ENCODE results near the gene KANK4. TPM values are rescaled to one million over a fixed set of nuclear protein-coding genes. Genes with fewer than 3 reads are reported as not detected.

KANK4 gene
- total RNA-seq, 4 donors from 2014 or later: 1.3 to 2.7 (median 1.7) TPM

DNA sequence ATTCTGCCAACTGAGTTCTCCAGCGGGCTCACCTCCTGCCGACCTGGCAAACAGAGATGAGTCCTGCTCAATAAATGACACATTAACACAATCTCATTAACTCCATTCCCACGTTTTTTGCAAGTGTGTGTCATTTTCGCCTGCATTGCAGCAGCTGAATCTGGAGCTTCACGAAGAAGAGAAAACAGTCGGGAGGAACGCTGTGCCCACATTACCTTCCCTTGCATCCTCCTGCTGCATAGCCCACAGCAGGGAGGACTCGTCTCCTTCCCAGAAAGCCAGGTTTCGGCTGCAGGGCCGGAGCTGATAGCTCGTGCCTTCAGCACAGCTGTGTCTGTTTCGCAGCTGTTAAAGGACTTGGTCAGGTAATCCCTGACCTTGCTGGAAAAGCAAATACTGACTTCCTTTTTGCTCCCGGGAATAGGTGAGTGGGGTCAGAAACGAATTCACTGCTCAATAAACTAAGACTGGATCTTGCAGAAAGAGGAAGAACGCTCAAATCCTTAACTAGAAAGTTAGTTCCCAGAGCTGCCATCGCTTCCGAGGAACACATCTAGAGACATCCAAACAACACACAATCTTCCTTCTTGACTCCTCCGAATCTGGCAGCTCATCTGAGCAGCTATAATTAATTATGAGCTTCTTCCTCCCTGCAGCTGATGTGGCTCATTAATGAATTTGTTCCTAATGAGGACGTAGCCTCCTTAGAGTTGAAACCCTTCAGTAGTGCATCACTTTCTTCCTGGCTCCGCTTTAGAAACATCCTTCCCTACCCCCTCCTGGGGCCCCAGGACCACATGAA, 33.0 kb downstream of the KANK4 start:
- no peak for DNase-seq (ENCODE audit: low spot score)
- TF ChIP-seq, protein P1, sequence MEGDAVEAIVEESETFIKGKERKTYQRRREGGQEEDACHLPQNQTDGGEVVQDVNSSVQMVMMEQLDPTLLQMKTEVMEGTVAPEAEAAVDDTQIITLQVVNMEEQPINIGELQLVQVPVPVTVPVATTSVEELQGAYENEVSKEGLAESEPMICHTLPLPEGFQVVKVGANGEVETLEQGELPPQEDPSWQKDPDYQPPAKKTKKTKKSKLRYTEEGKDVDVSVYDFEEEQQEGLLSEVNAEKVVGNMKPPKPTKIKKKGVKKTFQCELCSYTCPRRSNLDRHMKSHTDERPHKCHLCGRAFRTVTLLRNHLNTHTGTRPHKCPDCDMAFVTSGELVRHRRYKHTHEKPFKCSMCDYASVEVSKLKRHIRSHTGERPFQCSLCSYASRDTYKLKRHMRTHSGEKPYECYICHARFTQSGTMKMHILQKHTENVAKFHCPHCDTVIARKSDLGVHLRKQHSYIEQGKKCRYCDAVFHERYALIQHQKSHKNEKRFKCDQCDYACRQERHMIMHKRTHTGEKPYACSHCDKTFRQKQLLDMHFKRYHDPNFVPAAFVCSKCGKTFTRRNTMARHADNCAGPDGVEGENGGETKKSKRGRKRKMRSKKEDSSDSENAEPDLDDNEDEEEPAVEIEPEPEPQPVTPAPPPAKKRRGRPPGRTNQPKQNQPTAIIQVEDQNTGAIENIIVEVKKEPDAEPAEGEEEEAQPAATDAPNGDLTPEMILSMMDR (IDR thresholded peaks at IDR 0.05): no peak
- ATAC-seq (ENCODE audit: low FRiP score): no peak

DNA sequence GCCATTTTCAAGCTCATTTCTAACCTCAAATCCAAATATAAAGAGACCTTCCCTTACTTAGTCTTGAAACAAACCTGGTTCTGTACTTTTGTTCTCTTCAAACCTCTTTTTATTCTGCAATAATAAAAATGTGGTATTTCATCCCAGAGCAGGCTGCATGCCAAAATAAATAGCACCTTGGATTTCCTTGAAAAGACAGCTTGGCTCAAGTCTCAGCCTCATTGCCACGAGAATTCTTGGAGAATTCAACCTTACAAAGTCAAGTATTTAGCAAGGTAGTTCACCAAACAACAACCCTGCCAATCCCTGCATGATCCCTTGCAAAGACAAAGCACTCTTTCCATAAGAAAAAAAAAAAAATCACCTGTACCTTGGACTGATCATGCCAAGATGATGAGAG, 33.8 kb downstream of the KANK4 start:
- no peak for ATAC-seq (ENCODE audit: low FRiP score)
- no peak for DNase-seq (ENCODE audit: low spot score)

DNA sequence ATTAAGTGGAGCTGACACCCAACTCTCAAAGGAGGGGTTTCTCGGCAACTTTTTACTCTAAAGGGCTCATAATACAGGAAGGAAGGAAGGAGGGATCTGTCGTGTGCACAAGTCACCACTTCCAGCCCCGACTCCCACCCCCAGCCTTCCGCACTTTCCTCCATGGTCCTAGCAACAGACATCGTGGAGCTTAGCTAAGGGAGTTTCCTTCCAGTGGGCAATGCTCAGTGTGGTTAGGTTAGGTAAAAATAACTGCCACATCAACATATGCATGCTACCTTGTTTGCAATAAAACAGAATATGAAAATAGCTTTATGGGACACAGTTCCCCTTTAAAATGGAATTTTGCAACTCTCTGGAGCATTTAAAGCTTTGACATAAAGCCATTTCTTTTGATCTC, 35.2 kb downstream of the KANK4 start:
- DNase-seq (ENCODE audit: low spot score) (no peak), ATAC-seq (ENCODE audit: low FRiP score) (no peak)
- TF ChIP-seq, protein P1 (IDR thresholded peaks at IDR 0.05): no peak

More for the DNA sequence above, 33.8 kb downstream of the KANK4 start:
- TF ChIP-seq, protein P1 (IDR thresholded peaks at IDR 0.05): no peak

DNA sequence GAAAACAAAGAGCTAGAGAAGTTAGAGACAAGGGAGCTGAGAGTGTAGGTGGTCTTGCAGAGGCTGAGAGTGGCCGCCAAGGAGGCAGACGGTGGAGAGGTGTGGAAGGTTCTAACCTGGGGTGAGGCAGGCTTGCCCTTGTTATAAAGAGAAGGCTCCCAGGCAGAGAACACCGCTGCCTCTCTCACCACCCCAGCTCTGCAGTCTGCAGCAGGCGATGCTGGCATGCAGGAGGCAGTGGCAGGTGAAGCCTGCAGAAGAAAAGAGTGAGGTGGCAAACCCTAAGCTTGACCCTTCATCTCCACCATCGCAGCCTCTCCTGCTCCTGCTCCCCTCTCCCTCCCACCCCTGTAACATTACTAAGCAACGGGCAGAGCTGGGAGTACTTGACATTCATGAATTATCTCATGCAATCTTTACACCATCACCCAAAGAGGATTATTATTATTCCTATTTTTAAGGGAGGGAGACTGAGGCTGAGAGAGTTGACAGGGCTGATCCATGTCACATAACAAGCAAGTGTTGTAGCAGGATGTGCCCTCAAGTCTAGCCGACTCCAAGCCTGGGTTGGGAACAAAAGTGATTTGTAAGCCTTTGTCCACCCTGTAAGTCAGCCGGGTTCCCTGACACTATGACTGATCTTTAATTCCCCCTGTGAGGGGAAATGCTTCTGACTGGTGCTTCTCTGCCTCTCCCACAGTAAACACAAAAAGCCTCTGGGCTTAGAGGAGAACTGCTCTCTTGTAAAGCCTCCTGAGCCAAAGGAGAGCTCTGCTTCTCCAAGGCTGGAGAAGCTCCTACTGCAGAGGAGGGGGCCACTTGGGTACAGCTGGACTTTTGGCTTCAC, 36.1 kb downstream of the KANK4 start:
- ATAC-seq (ENCODE audit: low FRiP score): no peak
- DNase-seq (ENCODE audit: low spot score): no peak
- TF ChIP-seq, protein P1 (IDR thresholded peaks at IDR 0.05): no peak

DNA sequence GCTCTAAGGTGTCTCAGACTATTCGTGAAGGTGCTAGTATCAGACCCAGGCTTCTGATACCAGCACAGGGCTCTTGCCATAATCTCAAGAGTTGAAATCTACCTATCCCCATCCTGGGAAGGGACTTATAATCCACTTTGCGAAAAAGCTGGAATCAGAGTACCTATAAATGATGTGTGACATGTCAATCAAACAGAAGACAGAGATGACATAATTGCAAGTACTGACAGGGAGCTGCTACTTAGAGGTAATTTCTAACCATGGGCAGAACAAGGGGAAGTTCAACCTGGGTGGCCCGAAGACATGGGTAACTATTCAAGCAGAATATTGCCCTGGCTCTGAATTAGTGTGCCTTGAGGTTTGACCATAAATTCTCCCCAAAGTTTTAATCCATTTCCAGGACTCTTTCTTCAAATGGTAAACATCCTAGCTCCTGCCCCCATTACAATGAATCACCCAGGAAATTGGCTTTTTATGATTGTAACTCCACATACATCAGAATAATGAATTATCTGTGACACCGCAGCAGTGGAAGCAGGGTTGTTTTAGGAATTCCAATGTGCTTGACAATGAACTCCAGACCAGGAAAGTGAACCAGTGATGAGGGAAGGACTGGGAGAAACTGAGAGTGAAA, 37.2 kb downstream of the KANK4 start:
- TF ChIP-seq, protein P1 (IDR thresholded peaks at IDR 0.05): no peak
- DNase-seq (ENCODE audit: low spot score): no peak

DNA sequence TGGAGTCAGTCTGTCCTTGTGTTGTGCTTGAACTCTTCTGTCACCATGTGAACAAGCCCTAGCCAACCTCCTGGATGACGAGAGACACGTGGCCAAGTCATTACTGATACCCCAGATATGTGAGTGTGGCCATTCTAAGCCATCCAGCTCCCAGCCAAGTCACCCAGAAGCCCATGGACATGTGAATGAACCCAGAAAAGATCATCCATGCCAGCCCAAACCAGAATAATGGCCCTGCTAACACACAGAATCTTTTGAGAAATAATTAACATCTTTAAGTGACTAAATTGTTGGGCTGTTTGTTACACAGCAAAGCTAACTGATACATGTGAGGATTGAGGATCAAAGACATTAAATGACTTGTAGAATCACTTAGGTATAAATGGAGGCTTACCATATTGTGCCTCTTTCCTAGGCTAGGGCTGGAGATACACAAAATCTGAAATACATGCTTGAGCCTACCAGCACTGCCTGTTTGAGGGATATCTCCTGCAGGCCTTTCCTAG, 38.2 kb downstream of the KANK4 start:
- ATAC-seq (ENCODE audit: low FRiP score): no peak
- TF ChIP-seq, protein P1 (IDR thresholded peaks at IDR 0.05): no peak
- no peak for DNase-seq (ENCODE audit: low spot score)

More for the DNA sequence above, 37.2 kb downstream of the KANK4 start:
- ATAC-seq (ENCODE audit: low FRiP score): no peak

All from omental fat pad (tissue), 4 donors.